OCI-LY1 (cell line): ENCODE data around the gene SGPL1.

ENCODE experiments used
- H2AFZ ChIP-seq: fragments of 200-600 bp; sonication (generic), shearing (Covaris generic); 2 replicates; pipeline ENCODE4 v1.6.0; 2014; ENCODE audit warnings: antibody characterized with exemption, mild to moderate bottlenecking, low read length
- H3F3A ChIP-seq: fragments of 200-600 bp; sonication (generic), shearing (Covaris generic); 2 replicates; pipeline ENCODE4 v1.6.0; 2014; ENCODE audit warnings: mild to moderate bottlenecking, antibody characterized with exemption, low read length, moderate library complexity; ENCODE audit not compliant: insufficient read depth
- H3K27ac ChIP-seq: fragments of 200-600 bp; sonication (generic); 2 replicates; pipeline ENCODE4 v1.5.1; 2014; ENCODE audit warnings: low read length, mixed run types, mild to moderate bottlenecking, low read depth; ENCODE audit not compliant: poor library complexity, severe bottlenecking
- H3K27me3 ChIP-seq: fragments of 200-600 bp; sonication (generic); 2 replicates; pipeline ENCODE4 v1.6.0; 2014; ENCODE audit warnings: antibody characterized with exemption, mild to moderate bottlenecking, low read length, moderate library complexity; ENCODE audit not compliant: insufficient read depth
- H3K36me3 ChIP-seq: fragments of 200-600 bp; sonication (generic); 2 replicates; pipeline ENCODE4 v1.6.1; 2014; ENCODE audit warnings: mild to moderate bottlenecking, antibody characterized with exemption, low read length, moderate library complexity, mixed read lengths; ENCODE audit not compliant: insufficient read depth
- H3K4me1 ChIP-seq: fragments of 200-600 bp; sonication (generic); 2 replicates; pipeline ENCODE4 v1.5.1; 2014; ENCODE audit warnings: mild to moderate bottlenecking, low read length, moderate library complexity; ENCODE audit not compliant: insufficient read depth, severe bottlenecking
- H3K4me2 ChIP-seq: fragments of 200-600 bp; sonication (generic), shearing (Covaris generic); 2 replicates; pipeline ENCODE4 v1.6.1; 2014; ENCODE audit warnings: low read length
- H3K4me3 ChIP-seq: fragments of 200-600 bp; sonication (generic); 2 replicates; pipeline ENCODE4 v1.5.1; 2014; ENCODE audit warnings: low read length, low read depth, mild to moderate bottlenecking, mixed read lengths; ENCODE audit not compliant: poor library complexity, severe bottlenecking
- H3K79me2 ChIP-seq: fragments of 200-600 bp; shearing (Covaris generic); 2 replicates; pipeline ENCODE4 v1.6.1; 2016; ENCODE audit warnings: mixed run types, low read length, mixed read lengths; ENCODE audit not compliant: insufficient read depth
- H3K9ac ChIP-seq: fragments of 200-600 bp; sonication (generic), shearing (Covaris generic); 2 replicates; pipeline ENCODE4 v1.6.1; 2014; ENCODE audit warnings: mild to moderate bottlenecking, low read length, mixed read lengths
- H3K9me2 ChIP-seq: fragments of 200-600 bp; sonication (generic), shearing (Covaris generic); 2 replicates; pipeline ENCODE4 v1.6.1; 2014; ENCODE audit warnings: low read depth, mild to moderate bottlenecking, low read length, mixed read lengths
- H3K9me3 ChIP-seq: fragments of 200-600 bp; shearing (Covaris generic); 2 replicates; pipeline ENCODE4 v1.6.1; 2014; ENCODE audit warnings: low read length, mixed read lengths
- H4K20me1 ChIP-seq: fragments of 200-600 bp; sonication (generic), shearing (Covaris generic); 2 replicates; pipeline ENCODE4 v1.6.0; 2016; ENCODE audit warnings: mild to moderate bottlenecking, low read length; ENCODE audit not compliant: insufficient read depth
- CTCF ChIP-seq: fragments of 200-600 bp; sonication (generic), shearing (Covaris generic); IDR thresholded peaks from 2 replicates; pipeline ENCODE4 v1.5.1; 2017; ENCODE audit warnings: mild to moderate bottlenecking, antibody characterized with exemption, low read length, moderate library complexity, mixed read lengths
- EZH2 ChIP-seq: fragments of 200-600 bp; sonication (generic), shearing (Covaris generic); IDR thresholded peaks from 2 replicates; pipeline ENCODE4 v1.8.0; 2017; ENCODE audit warnings: borderline replicate concordance, mixed run types, mild to moderate bottlenecking, antibody characterized with exemption, low read length, moderate library complexity, mixed read lengths

Gene SGPL1

DNA sequence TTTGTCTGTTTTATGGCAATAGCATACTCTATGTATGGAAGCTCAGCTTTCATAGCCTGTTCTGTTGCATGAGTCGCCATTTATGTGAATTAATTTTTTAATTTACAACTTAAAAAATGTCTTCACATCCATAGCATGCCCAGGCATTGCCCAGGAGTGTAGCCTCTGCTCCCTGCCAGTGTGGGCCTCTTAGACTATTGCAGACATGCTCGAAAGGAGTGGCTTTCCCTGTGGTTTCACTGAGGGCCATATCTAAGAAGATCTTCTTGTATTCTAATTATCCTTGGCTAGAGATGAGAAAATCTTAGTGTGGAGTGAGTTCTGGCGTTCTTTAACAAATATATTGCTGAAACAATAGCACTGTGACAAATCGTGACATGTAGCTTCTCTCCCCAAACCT, 37.3 kb downstream of the SGPL1 start:
- Histone ChIP-seq H3K27me3 (no peaks in the 10 kb centered on the region), H4K20me1 (no peaks in the 10 kb centered on the region), H3K4me2 (no peak overlapping the region), H3K36me3 (peaks cover 11% of the 10 kb centered on the region; the same call in 1 of the 2 replicates), H3K9me2 (no peaks in the 10 kb centered on the region), H3K79me2 (no peaks in the 10 kb centered on the region), H3K27ac (no peak overlapping the region), H3K9me3 (no peaks in the 10 kb centered on the region), H3K4me3 (no peak overlapping the region), H3K9ac (no peak overlapping the region), H3K4me1 (no peaks in the 10 kb centered on the region), H2AFZ (no peak overlapping the region), H3F3A (no peaks in the 10 kb centered on the region)
- TF ChIP-seq EZH2 (no peak), CTCF (no peak)

GRCh38 chr10:70853457-70853856, 37.7 kb downstream of the SGPL1 start:
- Histone ChIP-seq H2AFZ (no peak overlapping the region), H3K4me3 (no peak overlapping the region), H3K9me2 (no peaks in the 10 kb centered on the region), H3K9ac (no peak overlapping the region), H3K9me3 (no peaks in the 10 kb centered on the region), H3K4me2 (no peak overlapping the region), H3K79me2 (no peaks in the 10 kb centered on the region), H3K27me3 (no peaks in the 10 kb centered on the region), H3K4me1 (no peaks in the 10 kb centered on the region), H4K20me1 (no peaks in the 10 kb centered on the region), H3K27ac (no peak overlapping the region), H3K36me3 (peaks cover 11% of the 10 kb centered on the region; the same call in 1 of the 2 replicates), H3F3A (no peaks in the 10 kb centered on the region)
- TF ChIP-seq EZH2 (no peak), CTCF (no peak)

DNA sequence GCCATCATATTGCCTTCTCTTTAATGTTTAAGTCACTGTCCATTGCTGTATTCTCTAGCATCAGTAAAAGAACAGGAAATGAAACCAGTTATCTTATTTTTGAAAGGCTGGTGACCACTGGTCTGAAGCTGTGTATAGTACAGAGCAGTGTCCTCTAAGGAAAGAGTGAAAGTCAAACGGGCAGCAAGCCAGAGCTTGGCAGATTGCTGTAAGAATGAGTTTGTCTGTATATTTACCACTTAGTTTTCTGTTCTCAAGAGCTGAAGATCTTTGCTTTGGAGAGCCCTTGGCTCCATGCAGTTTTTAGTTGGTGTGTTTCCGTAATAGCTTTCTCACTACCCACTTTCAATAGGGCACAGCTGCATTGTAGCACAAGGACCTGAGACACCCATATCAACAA, 40.7 kb downstream of the SGPL1 start:
- Histone ChIP-seq H2AFZ (no peak overlapping the region), H3K27ac (no peak overlapping the region), H3K79me2 (no peaks in the 10 kb centered on the region), H4K20me1 (no peaks in the 10 kb centered on the region), H3K36me3 (peaks cover 15% of the 10 kb centered on the region; the same call in 1 of the 2 replicates), H3F3A (no peaks in the 10 kb centered on the region), H3K27me3 (no peaks in the 10 kb centered on the region), H3K9me2 (no peaks in the 10 kb centered on the region), H3K4me1 (no peaks in the 10 kb centered on the region), H3K4me3 (no peak overlapping the region), H3K9ac (no peak overlapping the region), H3K9me3 (no peaks in the 10 kb centered on the region), H3K4me2 (no peak overlapping the region)
- no peak for TF ChIP-seq EZH2
- no peak for TF ChIP-seq CTCF
